LNCaP clone FGC (cell line): Measurements from ENCODE around the gene GLCE.
A peak's percentile ranks its signal among the peaks of the same experiment; 100 is the strongest.
"Not testable (repeated sequence)": the region's sequence is repeated elsewhere in the genome, so short reads cannot be mapped to it uniquely, and the experiment has no call there.

Experiments used
- DNase-seq: peaks from one replicate; pipeline ENCODE4 v3.0.0-alpha.2; 2011; ENCODE audit warnings: low read depth
- H3K4me3 ChIP-seq: 2 replicates; pipeline ENCODE4 v1.5.1; 2011; ENCODE audit warnings: mild to moderate bottlenecking, low read depth, low read length, control low read depth
- CTCF ChIP-seq: IDR thresholded peaks from 2 replicates; pipeline ENCODE4 v1.5.1; 2012; ENCODE audit warnings: mild to moderate bottlenecking; ENCODE audit not compliant: control insufficient read depth, insufficient read depth; ENCODE audit errors: extremely low read depth

GLCE gene

GRCh38 chr15:69288531-69289341 lies 128.3 kb downstream of the GLCE start:
- peak; percentile 7 for DNase-seq

GRCh38 chr15:69289342-69290146 lies 129.1 kb downstream of the GLCE start:
- H3K4me3 ChIP-seq, result no peak overlapping the region
- no peak for DNase-seq
- TF ChIP-seq CTCF, result no peak

More at GRCh38 chr15:69288531-69289341, 128.3 kb downstream of the GLCE start:
- H3K4me3 ChIP-seq, result no peak overlapping the region
- no peak for TF ChIP-seq CTCF

- no peak for TF ChIP-seq CTCF
- no peak for DNase-seq
- no peak overlapping the region for H3K4me3 ChIP-seq
These were observed 130.1 kb downstream of the GLCE start for GRCh38 chr15:69290346-69291164.

DNA sequence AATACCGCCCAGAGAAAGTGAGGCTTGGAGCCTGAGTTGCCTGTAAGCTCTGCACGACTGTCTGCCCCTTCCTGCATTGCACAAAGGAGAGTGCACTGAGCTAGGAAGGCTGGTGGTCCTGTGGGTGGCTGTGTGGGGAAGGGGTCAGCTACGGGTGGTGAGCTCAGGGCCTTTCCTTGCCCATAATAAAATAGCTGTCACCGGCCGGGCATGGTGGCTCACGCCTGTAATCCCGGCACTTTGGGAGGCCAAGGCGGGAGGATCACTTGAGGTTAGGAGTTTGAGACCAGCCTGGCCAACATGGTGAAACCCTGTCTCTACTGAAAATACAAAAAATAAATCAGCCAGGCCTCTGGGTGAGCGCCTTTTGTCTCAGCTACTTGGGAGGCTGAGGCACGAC lies 131.2 kb downstream of the GLCE start:
- not testable (repeated sequence) for H3K4me3 ChIP-seq, DNase-seq

DNA sequence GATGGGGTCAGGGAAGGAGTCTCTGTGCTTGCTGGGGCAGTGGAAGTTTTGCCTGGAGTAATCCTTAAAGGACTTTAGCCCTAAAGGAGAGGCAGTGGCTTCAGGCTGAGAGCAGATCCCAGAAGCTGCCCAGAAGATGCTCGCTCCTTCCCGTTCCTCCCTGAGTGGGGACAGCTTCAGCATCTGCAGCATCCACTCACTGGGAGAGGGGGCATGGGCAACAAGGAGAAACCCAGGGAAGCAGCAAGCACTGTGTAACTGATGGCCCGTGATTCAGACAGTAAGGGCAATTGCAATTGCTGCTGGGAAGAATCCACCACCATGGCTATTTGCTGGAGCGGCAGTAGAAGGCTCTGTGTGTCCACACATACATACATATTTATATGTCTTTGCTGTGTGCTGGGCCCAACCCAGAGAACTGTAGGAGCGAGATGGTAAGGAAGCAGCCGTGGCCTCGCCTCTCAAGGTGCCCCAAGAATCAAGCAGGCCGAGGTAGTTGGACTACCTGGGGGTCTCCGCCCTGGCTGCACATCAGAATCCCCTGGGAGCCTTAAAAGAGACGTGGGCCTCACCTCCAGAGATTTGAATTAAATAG lies 132.5 kb downstream of the GLCE start:
- no peak for DNase-seq
- TF ChIP-seq CTCF, result no peak
- no peak overlapping the region for H3K4me3 ChIP-seq

GRCh38 chr15:69293741-69294615 lies 133.5 kb downstream of the GLCE start:
- TF ChIP-seq CTCF, result no peak
- no peak for DNase-seq
- H3K4me3 ChIP-seq, result no peak overlapping the region
